AG10803 (cell line): Measurements from ENCODE around the gene MPP3.
"Not testable (repeated sequence)": the region's sequence is repeated elsewhere in the genome, so short reads cannot be mapped to it uniquely, and the experiment has no call there.

Source experiments
- DNase-seq: peaks from one replicate; pipeline ENCODE4 v3.0.0; 2010; ENCODE audit warnings: low read depth
- H3K4me3 ChIP-seq: 2 replicates; pipeline ENCODE4 v1.5.1; 2011; ENCODE audit warnings: mild to moderate bottlenecking, low read length, control low read depth
- TF ChIP-seq, protein P1 (sequence below): conservative IDR thresholded peaks from 2 replicates; pipeline ENCODE4 v1.5.1; 2011; ENCODE audit warnings: mild to moderate bottlenecking, low read length, control low read depth, inconsistent platforms

MPP3 gene

GRCh38 chr17:43873091-43873490 lies 40.1 kb upstream of the MPP3 start:
- DNase-seq: no peak
- TF ChIP-seq, protein P1, sequence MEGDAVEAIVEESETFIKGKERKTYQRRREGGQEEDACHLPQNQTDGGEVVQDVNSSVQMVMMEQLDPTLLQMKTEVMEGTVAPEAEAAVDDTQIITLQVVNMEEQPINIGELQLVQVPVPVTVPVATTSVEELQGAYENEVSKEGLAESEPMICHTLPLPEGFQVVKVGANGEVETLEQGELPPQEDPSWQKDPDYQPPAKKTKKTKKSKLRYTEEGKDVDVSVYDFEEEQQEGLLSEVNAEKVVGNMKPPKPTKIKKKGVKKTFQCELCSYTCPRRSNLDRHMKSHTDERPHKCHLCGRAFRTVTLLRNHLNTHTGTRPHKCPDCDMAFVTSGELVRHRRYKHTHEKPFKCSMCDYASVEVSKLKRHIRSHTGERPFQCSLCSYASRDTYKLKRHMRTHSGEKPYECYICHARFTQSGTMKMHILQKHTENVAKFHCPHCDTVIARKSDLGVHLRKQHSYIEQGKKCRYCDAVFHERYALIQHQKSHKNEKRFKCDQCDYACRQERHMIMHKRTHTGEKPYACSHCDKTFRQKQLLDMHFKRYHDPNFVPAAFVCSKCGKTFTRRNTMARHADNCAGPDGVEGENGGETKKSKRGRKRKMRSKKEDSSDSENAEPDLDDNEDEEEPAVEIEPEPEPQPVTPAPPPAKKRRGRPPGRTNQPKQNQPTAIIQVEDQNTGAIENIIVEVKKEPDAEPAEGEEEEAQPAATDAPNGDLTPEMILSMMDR: no peak
- no peak overlapping the region for H3K4me3 ChIP-seq

DNA sequence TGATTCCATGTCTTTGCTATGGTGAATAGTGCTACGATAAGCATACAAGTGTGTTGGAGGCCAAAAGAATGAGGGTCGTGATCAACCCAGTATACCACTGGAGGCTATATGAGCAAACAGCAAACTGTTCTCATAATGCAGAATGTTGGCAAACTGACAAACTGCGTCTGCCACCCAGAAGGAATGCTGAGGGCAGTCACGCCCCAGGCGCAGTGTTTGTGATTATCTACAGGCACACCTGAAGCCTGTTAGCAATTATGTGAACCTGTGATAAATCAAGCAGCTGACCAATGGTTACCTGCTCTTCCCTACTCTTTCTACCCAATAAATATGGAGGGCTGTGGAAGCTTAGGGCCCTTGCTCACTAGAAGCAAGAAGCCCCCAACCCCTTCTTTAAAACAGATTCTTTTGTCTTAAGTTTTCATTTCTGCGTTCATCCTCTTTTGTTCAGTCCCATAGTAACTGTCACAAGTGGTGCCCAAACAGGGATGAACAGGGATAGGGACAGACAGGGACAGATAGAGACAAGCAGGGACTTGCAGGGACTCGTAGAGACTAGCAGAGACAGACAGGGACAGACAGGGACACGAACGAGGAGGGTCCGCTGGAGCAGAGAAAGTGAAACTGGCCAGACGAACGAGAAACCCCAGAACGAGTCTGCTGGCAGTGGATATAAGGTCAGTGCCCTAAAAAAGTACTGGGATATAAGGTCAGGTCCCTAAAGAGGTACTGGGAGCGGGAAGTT lies 39.2 kb upstream of the MPP3 start:
- no peak for DNase-seq
- H3K4me3 ChIP-seq: no peak overlapping the region
- TF ChIP-seq, protein P1: no peak

GRCh38 chr17:43869031-43869430 lies 36.1 kb upstream of the MPP3 start:
- DNase-seq, H3K4me3 ChIP-seq: not testable (repeated sequence)

GRCh38 chr17:43868226-43868994 lies 35.5 kb upstream of the MPP3 start:
- no peak overlapping the region for H3K4me3 ChIP-seq
- DNase-seq: no peak
- TF ChIP-seq, protein P1: no peak

GRCh38 chr17:43864161-43864984 lies 31.4 kb upstream of the MPP3 start:
- no peak overlapping the region for H3K4me3 ChIP-seq
- TF ChIP-seq, protein P1: no peak
- DNase-seq: no peak

- DNase-seq: no peak
- H3K4me3 ChIP-seq: no peak overlapping the region
- TF ChIP-seq, protein P1: no peak
These were observed 29.0 kb upstream of the MPP3 start for GRCh38 chr17:43861960-43862359.

GRCh38 chr17:43860927-43861622 lies 28.1 kb upstream of the MPP3 start:
- no peak for DNase-seq
- no peak overlapping the region for H3K4me3 ChIP-seq
- TF ChIP-seq, protein P1: no peak
